Ramos (cell line): ENCODE results near the gene SH3RF2.
"Not testable (repeated sequence)": the region's sequence is repeated elsewhere in the genome, so short reads cannot be mapped to it uniquely, and the experiment has no call there.

ENCODE experiments used
- in situ Hi-C: fragments of 300-500 bp; cut with MboI; formaldehyde crosslinking; loops from one replicate; pipeline ENCODE4 v1.14.3; 2022; ENCODE audit warnings: low sequenced_read_pairs; ENCODE audit not compliant: unreplicated experiment

The SH3RF2 gene

GRCh38 chr5:145976431-145977155, 40.2 kb downstream of the SH3RF2 start:
- in situ Hi-C loops: no loop called here

- in situ Hi-C loops: no loop called here
These were observed 41.8 kb downstream of the SH3RF2 start for GRCh38 chr5:145978171-145978570.

DNA sequence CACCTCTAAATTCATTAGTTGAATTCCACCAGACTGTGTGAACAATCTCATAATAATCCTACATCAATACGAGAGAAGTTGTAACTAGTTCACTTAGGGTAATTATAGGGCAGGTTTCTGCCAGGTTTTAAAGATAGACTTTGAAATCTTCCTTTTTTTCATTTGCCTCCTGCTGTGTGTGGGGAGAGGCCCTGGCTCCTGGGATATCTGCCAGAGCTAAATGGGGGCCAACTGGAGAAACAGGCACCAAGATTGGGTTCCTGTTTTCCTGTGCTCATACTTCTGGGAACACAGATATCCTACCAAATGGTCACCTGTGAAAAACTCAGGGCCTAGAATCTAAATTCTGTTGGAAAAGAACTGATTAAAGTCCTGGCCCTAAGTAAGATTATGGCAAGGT, 42.3 kb downstream of the SH3RF2 start:
- in situ Hi-C loops: no loop called here

GRCh38 chr5:145979270-145980223, 43.2 kb downstream of the SH3RF2 start:
- in situ Hi-C loops: no loop called here

DNA sequence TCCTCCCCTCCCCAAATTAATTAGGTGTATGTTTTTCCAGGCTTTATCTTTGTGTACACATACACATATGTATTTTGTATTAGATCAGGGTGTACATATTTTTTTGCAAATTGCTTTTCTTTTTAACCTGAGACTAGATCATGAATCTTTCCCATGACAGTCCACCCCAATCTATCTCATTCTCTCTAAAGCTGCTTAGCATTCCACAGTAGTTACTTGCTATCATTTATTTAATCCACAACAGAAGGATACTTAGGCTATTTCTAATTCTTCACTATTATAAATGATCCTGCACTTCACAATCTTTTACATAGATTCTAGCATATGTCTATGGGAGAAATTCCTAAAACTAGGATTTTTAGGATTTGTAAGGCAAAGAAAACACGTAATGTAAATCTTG, 43.9 kb downstream of the SH3RF2 start:
- in situ Hi-C loops: no loop called here

DNA sequence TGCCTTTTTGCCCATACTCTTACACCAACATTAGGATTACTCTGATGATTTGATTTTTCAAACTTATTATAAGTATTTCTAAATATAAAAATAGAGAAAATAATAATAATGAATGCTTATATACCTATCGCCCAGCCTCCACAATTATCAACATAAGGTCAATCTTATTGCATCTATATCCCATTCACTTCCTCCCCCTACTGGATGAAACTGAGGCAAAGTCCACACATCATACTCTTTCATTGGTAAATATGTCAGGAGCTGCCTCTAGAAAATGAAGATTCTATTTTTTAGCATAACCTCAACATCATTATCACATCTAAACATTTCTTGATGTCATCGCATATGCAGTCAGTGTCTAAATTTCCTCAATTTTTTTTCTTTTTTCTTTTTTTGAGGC, 44.3 kb downstream of the SH3RF2 start:
- in situ Hi-C loops: no loop called here

- in situ Hi-C loops: no loop called here
These were observed 45.5 kb downstream of the SH3RF2 start for GRCh38 chr5:145981589-145982571.

DNA sequence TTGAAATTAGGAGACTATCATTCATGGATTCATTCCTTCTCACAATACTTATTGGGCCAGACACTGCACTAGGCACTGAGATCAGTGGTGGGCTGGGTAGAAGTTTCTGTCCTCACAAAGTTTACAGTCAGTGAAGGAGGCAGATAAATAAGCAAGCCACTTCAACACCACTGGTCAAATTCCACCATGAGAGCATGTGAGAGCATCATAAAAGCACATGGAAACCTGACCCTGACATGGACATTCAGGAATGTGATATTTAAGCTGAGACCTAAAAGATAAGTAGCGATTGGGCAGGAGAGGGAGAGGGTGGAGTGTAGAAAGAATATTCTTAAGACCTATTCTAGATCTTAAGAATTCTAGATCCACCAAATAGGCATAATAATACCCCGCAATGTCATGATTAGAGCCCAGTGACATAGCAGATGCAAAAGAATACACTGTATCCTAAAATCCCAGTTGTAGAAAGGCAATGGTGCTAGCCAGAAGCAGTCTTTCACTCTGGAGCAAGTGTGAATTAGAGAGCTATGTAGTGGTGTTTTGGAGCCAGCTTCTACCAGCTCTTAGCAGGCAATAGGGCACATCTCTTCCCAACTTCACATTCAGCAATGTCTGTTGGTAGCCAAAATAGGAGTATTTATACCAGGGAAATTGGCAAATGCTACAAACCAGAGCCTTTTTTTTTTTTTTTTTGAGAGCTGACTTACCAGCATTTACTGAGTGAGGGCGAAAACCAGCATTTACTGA, 46.4 kb downstream of the SH3RF2 start:
- in situ Hi-C loops: no loop called here

- in situ Hi-C loops: no loop called here
These were observed 47.1 kb downstream of the SH3RF2 start for GRCh38 chr5:145983446-145983845.

- in situ Hi-C loops: no loop called here
These were observed 47.7 kb downstream of the SH3RF2 start for GRCh38 chr5:145984072-145984471.

GRCh38 chr5:145987856-145988255, 51.5 kb downstream of the SH3RF2 start:
- in situ Hi-C loops: no loop called here

GRCh38 chr5:145988993-145989392, 52.6 kb downstream of the SH3RF2 start:
- in situ Hi-C loops: no loop called here

DNA sequence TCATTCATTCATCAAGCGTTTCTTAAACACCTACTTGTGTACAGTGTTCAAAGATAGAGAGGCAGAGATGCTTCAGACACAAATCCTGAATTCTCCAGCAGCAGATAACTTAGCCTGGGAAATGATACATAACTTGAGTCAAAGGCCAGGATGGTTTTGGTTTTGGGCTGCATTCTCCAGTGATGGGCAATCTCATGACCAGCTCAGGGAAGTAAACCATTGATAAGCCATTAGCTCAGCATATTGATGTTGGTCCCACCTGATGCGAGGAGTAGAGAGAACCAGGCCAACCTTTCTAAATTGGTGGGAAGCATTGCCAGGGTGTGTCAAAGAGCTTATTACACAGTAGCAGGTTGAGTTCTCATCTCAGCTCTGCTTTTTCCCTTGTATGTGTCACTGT, 53.0 kb downstream of the SH3RF2 start:
- in situ Hi-C loops: no loop called here

DNA sequence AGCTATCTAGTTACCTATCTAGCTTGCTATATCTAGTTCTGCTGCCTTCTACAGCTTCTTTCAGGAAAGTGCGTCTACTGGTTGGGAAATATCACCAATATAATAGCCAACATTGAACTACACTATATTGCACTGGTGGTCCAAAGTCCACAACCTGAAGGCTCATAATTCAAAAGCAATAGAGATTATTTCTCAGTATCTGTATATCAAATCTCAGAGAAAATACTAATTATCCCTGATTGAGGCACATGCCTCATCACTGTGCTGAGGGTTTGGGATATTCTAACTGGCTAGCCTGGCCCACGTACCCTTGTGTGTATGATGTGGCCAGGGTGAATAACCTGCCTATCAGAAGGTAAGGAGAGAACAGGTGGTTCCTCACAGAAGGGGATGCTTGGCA, 53.8 kb downstream of the SH3RF2 start:
- in situ Hi-C loops: no loop called here

DNA sequence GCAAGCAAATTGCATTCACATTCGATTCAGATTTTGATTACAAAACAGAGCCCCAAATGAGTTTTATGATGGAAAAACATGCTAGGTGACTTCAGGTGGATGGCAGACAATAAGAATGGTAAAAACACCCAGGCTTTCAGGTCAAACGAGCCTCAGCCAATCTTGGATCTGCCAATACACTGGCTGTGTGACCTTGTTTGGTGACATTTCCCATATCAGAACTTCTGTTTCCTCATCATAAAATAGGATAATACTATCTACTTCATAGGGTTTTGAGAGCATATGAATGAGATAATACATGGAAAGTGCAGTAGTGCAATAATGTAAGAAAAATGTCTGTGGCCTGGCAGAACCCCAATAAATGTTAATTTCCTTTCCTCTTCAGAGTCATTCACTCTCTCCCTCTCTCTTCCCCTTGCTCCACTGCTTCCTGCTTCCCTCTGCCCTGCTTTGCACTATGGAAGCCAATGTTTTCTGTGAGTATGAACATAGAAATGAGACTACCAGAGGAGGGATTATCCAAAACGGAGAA, 54.7 kb downstream of the SH3RF2 start:
- in situ Hi-C loops: no loop called here

DNA sequence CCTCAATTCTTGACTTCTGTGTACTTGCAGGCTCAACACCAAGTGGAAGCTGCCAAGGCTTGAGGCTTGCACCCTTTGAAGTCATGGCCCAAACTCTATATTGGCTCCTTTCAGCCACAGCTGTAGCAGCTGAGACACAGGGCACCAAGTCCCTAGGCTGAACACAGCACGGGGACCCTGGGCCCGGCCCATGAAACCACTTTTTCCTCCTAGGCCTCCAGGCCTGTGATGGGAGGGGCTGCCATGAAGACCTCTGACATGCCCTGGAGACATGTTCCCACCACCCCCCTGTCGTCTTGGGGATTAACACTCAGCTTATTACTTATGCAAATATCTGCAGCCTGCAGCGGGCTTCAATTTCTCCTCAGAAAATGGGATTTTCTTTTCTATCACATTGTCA, 57.2 kb downstream of the SH3RF2 start:
- in situ Hi-C loops: not testable (repeated sequence)

DNA sequence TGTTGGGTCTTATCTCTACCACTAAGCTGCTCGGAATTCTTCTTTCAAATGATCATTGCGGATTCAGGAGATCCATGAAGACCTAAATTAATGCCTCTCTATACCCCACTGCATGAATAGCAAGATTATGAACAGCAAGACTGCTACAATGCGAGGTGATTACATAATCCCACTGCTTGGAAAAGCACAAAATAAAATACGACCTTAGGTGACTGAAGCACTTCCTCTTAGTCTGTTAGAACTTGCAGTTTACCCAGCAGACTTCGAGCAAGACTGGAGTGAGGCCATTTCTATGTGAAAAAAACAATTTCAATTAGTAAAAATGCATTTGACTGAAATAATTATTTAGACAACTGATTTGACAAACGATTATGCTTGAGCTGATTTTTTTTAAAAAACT, 59.8 kb downstream of the SH3RF2 start:
- in situ Hi-C loops: no loop called here

DNA sequence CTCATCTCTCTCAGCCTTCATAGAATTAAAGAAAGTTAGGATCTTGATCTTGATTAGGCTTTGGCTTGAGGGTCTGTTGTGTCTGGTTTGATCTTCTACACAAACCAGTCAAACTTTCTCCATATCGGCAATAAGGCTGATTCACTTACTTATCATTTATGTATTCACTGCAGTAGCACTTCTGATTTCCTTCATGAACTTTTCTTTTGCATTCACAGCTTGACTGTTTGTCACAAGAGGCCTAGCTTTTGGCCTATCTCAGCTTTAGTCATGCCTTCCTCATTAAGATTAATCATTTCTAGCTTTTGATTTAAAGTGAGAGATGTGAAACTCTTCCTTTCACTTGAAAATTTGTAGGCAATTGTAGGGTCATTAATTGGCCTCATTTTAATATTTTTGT, 62.8 kb downstream of the SH3RF2 start:
- in situ Hi-C loops: no loop called here

DNA sequence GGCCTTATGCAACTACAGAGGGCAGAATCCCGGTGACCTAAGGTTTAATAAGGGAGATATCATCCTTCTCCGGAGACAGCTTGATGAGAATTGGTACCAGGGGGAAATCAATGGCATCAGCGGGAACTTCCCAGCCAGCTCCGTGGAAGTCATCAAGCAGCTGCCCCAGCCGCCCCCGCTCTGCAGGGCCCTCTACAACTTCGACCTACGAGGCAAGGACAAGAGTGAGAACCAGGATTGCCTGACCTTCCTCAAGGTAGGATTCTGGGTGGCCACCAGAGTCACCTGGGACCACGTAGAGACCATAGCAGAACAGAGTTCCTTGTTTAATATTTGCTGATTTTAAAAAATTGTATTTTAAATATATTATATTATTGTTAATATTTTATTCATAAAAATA, 63.7 kb downstream of the SH3RF2 start:
- in situ Hi-C loops: no loop called here
